HG03575 (cell line): ENCODE measurements around the gene SLC2A9.
"Not testable (repeated sequence)": the region's sequence is repeated elsewhere in the genome, so short reads cannot be mapped to it uniquely, and the experiment has no call there.

Experiments
- ATAC-seq: cut with Tn5 transposase; IDR thresholded peaks from one replicate; pipeline ENCODE4 v1.9.1; 2021; ENCODE audit not compliant: unreplicated experiment, insufficient number of reproducible peaks, low FRiP score; ENCODE audit errors: extremely low read depth

The SLC2A9 gene

DNA sequence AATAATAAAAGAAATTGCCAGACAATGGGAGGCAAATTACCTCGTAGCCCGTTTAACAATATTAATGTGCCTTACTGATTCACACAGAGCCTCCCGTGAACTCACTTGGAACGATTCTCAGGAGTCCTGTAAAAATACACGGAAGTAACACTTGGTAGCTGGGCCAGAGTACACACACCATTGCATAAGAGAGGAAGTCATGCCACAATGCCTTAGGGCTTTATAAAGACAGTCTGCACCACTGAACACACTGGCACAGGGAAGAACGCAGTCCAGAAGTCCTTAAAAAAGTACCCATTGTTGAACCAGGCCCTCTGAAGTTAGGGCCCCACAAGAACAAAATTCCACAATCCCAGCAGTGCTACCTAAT, 15.1 kb downstream of the SLC2A9 start:
- ATAC-seq = no peak

DNA sequence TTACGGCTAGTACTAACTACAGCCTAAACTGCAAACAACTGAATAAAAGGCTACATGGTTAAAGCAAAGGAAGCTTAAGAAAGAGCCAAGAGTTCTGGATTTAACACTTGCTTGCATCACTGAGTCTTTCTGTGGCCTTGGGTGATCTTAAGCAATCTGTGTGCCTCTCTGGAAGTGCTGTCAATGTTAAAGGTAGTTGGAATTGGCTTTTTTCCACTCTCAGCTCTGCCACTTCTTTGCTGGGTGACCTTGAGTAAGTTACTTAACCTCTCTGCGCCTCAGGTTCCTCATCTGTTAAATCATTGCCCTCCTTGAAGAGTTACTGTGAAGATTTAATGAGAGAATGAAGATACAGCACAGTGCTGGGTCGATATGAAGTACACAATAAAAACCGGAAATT, 15.7 kb downstream of the SLC2A9 start:
- no peak for ATAC-seq

DNA sequence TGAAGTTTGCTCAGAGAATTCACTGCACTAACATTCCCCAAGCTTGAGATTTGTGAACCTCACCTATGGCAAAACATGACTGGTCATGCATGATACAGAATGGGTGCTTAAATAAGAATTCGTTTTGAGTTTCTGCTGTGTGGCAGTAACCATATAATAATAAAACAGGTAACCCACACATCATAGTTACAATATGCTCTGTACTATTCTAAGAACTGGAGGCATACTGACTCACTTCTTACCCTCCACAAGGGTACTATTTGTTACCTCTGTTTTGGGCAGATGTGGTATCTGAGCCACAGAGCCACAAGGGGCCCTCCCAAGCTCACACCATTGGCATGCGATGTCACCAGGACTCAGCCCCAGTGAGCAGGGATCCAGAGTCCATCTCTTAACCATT, 17.6 kb downstream of the SLC2A9 start:
- ATAC-seq = no peak

DNA sequence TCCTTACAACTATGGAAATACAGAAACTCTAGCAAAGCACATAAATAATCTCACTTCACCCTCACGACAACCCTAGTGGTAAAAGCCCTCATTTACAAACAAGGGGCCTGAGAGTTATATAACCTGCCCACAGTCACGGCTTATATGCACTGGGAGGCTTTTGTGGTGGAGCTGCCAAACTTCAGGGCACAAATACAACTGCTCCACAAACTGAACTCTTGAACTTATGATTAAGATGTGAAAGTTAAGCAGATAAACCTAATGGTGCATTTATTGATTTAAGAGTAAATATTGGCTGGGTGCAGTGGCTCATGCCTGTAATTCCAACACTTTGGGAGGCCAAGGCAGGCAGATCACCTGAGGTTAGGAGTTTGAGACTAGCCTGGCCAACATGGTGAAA, 19.0 kb downstream of the SLC2A9 start:
- ATAC-seq = no peak

DNA sequence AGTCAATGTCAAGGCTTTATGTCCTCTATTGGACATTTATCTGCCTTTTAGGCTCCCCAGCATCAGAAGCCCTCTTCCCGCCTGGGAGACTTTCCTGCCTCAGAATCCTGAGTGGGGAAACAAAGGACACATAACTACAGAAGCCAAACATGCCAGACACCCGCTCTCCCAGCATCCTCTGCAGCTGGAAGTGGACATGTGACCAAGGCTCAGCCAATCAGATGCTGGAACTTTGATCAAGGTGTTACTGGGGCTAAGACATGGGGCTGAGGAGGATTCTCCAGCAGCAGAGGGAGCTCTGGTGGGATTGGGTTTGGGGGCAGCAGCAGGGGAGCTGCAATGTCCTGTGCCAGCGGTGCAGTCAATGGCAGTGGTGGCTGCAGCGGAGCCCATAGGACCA, 19.5 kb downstream of the SLC2A9 start:
- ATAC-seq = no peak

DNA sequence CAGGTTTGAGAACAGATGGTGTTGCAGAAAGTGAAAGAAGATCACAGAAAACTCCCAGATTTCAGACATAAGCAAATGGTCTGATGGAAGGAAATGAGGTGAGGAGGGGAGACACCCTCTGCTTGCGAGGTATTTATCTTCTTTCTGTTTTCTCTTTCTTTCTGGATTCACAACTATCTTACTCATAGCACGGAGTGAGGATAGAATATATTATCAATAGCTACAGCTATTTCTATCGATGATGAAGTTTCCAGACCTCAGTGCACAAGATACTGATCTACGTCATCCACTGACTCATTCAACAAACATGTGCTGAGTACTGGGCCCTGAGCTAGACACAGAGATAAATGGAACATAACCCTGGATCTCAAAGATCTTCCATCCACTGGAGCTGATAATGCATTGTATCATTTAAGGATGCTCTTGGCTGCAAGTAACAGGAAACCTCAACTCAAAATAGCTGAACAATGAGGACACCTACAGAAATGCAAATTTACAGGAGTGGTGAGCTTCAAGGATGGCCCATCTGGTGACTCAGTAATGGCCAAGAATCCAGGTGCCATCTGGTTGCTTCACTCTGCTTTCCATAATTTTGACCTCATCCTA, 21.2 kb downstream of the SLC2A9 start:
- peak; percentile 24 for ATAC-seq

DNA sequence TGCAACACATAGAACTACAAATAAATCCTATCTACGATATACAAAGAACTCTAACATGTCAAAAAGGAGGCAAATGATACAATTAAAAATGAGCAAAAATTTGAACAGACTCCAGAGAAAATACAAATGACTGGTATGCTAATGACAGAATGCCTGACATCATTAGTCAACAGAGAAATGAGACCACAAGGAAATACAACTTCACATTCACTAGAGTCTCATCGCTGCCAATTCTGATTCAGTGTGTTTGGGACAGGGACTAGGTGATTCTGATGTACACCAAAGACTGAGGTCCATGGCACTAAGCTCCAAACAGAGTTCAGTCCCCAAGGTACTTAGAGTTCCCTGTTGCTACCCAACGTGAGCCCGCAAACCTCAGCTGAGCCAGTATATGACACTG, 23.4 kb downstream of the SLC2A9 start:
- no peak for ATAC-seq

DNA sequence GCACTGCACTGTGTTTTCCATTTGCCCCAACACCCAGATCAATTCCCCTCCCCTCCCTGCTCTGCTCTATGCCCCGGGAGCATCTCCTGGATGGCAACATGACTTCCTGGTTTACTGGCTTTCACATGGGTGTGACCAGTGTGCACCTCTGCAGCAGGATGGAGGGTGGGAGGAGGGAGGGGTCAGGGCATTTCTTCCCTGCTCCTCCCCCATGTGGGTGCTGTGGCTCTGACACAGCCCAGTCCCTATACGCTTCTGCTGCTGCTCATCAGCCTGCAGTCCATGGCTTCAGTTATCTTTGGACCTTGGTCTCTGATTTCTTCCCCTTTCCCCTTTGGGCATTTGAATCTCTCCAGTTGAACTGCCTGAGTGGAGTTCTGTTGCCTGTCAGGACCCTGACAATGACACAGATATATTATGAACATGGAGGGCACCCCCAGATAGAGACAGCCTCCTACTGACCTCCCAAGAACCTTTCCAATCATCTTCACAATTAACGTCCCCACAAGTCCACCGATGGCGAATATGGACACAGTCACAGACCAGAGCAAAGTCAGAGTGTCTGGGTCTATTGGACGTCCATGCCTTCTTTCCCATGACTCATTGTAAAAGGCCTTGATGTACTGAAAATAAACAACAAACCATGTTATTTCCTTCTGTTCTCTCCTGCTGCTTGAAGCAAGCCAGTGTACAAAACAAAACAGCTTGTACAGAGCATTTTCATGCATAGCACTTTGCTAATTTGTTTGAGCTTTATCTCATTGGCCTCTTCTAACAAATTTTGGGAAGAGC, 24.8 kb downstream of the SLC2A9 start:
- ATAC-seq = no peak

DNA sequence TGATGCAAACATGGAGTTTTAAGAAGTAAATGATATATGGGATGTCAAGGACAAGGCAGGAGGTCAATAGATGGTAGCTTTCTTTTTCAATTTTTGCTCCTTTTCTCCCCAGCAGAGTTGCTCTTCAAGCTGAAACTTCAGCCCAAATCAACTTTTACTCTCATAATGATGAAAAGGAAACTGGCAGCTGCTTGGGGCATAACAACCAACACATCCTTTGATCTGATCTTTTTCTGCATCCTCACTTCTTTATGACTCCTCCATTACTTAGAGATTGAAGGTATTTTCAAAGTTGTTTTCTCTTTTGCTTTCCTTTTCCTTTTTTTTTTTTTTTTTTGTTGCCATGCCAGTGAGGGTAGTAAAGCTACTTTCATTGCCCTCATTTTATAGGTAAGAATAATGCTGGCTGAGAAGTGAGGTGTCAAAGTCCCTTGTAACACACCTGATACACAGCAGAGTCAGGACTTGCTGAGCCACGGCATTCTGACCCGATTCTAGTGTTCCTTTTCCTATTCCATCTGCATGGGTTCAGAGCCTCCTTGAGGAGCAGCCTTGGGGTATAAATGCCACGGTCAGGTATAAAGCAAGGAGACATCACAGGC, 26.9 kb downstream of the SLC2A9 start:
- ATAC-seq = no peak

DNA sequence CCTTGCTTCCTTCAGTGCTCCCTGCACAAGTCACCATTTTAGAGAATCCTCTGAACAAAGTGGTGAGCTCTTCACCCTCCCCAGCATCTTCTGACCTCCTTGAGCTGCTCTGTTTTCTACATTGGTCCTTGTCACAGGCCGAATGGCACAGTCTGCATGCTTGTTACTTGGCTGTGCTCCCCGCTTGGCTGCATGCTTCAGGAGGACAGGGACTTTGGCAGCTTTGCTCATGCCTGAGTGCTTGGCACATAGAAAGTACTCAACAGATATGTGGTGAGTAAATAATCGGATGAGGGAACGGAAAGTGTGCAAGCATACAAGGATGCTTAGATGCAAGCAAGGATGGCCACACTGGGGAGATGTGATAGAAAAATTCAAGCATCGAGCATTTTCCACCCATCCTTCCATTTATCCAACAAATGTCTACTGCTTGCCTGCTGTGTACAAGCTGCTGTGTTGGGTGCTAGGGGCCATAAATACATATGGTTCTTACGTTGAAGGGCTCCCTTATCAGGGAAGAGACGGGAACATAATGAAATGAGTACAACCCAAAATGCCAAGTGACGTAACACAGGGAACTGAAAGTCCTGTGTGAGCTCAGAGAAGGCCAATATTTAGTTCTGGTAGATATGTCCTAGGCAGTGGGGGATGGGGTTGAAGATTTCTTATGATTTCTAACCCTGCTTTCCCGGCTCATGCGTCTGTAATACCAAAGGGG, 31.2 kb downstream of the SLC2A9 start:
- no peak for ATAC-seq

DNA sequence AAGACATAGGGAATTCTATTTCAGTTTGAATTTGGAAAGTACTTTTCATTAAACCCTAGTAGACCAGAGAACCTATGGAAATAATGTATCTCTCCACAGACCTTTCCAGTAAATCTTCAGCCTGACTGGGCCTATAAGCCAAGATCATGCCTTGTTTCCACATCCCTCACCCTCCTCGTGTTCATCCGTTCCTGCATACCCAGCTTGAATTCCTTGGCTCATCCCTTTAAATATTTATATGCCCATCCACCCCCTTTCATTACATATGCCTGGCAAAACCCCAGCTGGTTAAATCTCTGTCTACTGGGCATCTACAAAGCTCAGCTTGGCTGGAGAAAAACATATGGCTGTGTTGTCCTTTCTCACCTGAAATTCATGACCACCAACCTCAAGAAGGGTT, 32.4 kb downstream of the SLC2A9 start:
- no peak for ATAC-seq

DNA sequence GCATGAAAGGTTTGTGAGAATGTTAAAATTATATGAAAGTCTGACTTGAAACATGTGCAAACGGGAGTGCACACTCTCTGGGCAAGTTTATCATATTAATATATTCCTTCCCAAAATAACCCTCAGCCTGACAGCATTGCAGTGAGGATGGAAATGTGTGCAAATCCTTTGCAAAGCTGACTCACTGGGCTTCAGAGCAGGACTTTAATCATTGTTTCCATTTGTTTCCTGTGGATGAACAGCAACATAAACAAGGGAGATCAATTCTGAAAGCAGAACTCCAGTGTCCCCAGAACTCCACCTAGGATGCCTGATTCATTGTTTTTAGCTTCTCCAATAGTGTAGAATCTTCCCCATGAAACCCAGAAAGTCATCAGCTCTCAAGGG, 32.9 kb downstream of the SLC2A9 start:
- no peak for ATAC-seq

DNA sequence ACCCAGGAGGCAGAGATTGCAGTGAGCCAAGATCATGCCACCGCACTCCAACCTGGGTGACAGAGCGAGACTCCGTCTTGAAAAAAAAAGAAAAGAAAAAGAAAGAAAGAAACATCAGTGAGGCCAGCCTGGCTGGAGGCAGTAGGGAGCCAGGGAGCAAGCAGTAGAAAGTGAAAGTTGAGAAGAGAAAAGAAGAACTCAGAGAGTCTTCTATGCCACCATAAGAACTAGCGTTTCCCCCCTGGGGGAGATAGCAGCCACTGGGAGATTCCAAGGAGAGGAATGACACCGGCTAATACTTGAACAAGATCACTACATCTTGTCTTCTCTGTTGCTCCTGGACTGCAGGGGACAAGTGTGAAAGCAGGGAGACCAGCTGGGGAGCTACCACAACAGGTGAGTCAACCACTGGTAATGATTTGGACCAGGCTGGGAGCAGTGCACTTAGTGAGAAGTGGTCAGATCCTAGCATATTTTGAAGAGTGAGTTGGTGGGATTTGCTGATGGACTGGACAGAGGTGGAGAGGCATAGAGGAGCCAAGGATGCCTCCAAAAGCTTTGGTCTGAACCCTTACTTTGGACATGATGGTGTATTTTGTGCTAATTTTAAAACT, 33.4 kb downstream of the SLC2A9 start:
- ATAC-seq = no peak

DNA sequence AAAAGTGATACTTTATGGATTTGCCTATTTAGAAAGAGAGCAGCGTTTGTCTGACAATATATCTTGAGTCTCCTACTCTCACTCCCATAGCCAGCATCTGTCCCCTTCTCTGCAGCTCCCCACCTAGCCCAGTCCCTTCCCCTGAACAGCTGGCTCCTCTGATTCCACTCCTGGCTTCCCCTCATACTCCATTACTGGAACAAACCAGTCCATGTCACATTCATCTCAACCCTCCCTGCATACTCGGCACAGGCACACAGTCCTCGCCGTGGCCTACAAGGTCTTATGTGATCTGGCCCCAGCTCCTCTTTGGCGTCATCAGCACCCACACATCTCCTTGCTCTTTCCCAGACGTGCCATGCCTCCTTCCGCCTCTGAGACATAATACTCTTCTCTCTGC, 36.7 kb downstream of the SLC2A9 start:
- ATAC-seq = no peak

DNA sequence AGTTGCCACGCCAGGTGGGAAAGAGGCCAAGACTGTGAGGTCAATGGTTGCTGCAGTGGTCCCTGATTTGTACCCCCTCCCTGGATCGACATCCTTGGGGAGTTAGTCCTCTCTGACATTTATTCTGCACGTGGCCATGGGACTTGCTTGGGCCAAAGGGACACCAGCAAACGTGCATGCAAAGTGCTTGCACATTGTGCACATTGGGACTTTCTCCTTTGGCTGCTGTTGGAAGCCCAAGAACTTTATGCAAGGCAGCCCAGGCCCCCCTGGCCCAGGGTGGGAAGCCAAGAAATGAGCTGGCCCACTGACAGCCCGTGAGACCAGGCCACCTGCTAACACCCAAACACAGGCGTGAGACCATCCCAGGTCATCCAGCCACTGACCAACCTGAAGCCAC, 38.1 kb downstream of the SLC2A9 start:
- ATAC-seq = no peak

DNA sequence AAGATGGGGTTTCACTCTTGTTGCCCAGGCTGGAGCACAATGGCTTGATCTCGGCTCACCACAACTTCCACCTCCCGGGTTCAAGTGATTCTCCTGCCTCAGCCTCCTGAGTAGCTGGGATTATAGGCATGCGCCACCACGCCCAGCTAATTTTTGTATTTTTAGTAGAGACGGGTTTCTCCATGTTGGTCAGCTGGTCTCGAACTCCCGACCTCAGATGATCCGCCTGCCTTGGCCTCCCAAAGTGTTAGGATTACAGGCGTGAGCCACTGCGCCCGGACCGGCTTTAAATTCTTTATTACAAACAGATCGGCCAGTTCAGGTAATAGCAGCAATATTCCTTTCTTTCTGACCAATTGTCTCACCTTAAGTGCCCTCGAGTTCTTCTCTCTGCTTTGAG, 39.4 kb downstream of the SLC2A9 start:
- ATAC-seq = not testable (repeated sequence)

DNA sequence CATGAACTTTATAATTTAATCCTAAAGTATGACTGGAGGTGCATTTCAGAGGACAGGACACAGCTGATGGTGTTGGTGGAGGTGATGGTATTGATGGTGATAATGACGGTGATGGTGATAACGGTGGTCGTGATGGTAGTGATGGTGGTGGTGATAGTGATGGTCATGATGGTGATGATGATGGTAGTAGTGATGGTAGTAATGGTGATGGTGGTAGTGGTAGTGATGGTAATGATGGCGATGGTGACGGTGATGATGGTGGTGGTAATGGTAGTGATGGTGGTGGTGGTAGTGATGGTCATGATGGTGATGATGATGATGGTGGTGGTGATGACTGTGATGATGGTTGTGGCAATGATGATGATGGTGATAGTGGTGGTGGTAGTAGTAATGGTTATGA, 40.4 kb downstream of the SLC2A9 start:
- ATAC-seq = no peak

DNA sequence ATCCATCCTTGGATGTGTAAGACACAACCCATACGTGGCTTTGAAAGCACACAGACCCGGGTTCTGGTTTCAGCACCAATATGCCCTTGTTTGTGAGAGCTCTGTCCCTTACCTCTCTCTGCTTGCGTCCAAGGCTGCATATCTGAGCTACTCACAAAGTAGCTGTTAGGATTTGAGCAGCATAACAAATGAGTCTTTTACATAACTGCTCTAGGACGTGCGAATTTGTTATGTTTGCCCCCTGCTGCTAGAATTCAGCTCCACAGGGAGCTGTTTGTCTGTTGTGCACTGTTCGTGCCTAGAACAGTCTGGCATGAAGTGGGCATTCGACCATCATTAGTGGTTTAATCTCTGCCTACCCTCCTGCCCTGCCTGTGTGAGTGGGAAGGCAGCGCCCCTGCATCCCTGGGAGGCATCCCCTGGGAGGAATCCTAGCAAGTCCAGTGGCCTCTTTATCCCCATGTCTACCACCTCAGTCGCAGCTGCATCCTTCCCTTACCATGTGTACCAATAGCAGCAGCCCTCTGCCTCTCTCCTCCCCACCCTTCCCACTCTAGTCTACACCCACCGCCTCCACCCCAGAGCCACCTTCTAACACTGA, 42.1 kb downstream of the SLC2A9 start:
- ATAC-seq = no peak

DNA sequence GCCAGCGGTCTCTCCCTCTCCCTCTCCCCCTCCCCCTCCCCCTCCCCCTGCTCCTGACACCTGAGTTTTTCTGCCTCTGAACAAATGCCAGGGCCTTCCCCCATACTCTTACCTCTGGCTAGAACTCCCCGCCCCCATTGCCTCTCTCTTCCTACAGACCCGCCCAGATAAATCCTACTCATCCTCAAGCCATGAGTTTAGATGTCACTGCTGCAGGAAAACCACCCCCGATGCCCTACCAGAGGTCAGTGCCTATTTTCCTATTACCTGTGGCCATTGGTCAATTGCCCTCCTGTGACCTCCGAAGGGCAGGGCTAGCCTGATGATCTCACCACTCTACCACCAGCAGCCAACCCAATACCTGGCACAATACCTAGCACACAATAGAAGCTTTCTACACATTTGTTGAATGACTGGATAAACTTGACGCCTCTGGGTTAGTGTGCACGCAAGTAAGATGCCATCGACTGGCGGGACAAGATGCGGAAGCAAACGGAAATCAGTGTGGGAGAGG, 43.7 kb downstream of the SLC2A9 start:
- ATAC-seq = no peak
